Measurements from ENCODE around the gene SLC35F3. TPM values are rescaled to one million over a fixed set of nuclear protein-coding genes. Genes with fewer than 3 reads are reported as not detected.

SLC35F3 gene
- total RNA-seq, 4 donors from 2014 or later = 1.7 TPM; not detected in 3

- DNase-seq = no peak
- H3K27ac ChIP-seq = no peak overlapping the region
- H3K4me1 ChIP-seq = peaks cover 0 to 4% (median under 1%) of the 10 kb centered on the region in 4 donors
- TF ChIP-seq CTCF (IDR thresholded peaks at IDR 0.05) (no peak), POLR2A (IDR thresholded peaks at IDR 0.05) (no peak)
- H3K36me3 ChIP-seq = no peaks in the 10 kb centered on the region
- no peak overlapping the region for H3K4me3 ChIP-seq
- H3K9me3 ChIP-seq = no peaks in the 10 kb centered on the region
- peaks cover 0 to 8% of the 10 kb centered on the region in 2 donors for H3K27me3 ChIP-seq
Measured at GRCh38 chr1:234219711-234220110, 315.2 kb downstream of the SLC35F3 start.

- Histone ChIP-seq H3K36me3 (no peaks in the 10 kb centered on the region), H3K27me3 (no peaks in the 10 kb centered on the region), H3K9me3 (no peaks in the 10 kb centered on the region), H3K4me1 (no peaks in the 10 kb centered on the region), H3K4me3 (no peak overlapping the region), H3K27ac (no peak overlapping the region)
- TF ChIP-seq CTCF (IDR thresholded peaks at IDR 0.05) (no peak), POLR2A (IDR thresholded peaks at IDR 0.05) (no peak)
- DNase-seq = no peak
Measured at GRCh38 chr1:234221601-234222000, 317.1 kb downstream of the SLC35F3 start.

GRCh38 chr1:234222561-234223280 lies 318.2 kb downstream of the SLC35F3 start:
- no peaks in the 10 kb centered on the region for H3K9me3 ChIP-seq
- TF ChIP-seq POLR2A (IDR thresholded peaks at IDR 0.05) (no peak), CTCF (IDR thresholded peaks at IDR 0.05) (no peak)
- H3K36me3 ChIP-seq = no peaks in the 10 kb centered on the region
- no peak overlapping the region for H3K4me3 ChIP-seq
- DNase-seq = no peak
- no peak overlapping the region for H3K27ac ChIP-seq
- H3K4me1 ChIP-seq = no peaks in the 10 kb centered on the region
- no peaks in the 10 kb centered on the region for H3K27me3 ChIP-seq

GRCh38 chr1:234226113-234226818 lies 321.8 kb downstream of the SLC35F3 start:
- DNase-seq = no peak
- no peak overlapping the region for H3K4me3 ChIP-seq
- no peaks in the 10 kb centered on the region for H3K27me3 ChIP-seq
- H3K36me3 ChIP-seq = no peaks in the 10 kb centered on the region
- H3K4me1 ChIP-seq = no peaks in the 10 kb centered on the region
- TF ChIP-seq POLR2A (IDR thresholded peaks at IDR 0.05) (no peak), CTCF (IDR thresholded peaks at IDR 0.05) (no peak)
- no peak overlapping the region for H3K27ac ChIP-seq
- H3K9me3 ChIP-seq = no peaks in the 10 kb centered on the region

- Histone ChIP-seq H3K4me1 (no peaks in the 10 kb centered on the region), H3K27me3 (no peaks in the 10 kb centered on the region), H3K27ac (no peak overlapping the region), H3K36me3 (no peaks in the 10 kb centered on the region), H3K4me3 (no peak overlapping the region), H3K9me3 (no peaks in the 10 kb centered on the region)
- DNase-seq = no peak
- TF ChIP-seq POLR2A (IDR thresholded peaks at IDR 0.05) = no peak
- TF ChIP-seq CTCF (IDR thresholded peaks at IDR 0.05) = no peak
Measured at GRCh38 chr1:234226819-234227165, 322.3 kb downstream of the SLC35F3 start.

Measured in Peyer's patch (tissue), 4 donors.